Measurements from ENCODE around the gene MYOCD.

Gene MYOCD

GRCh38 chr17:12644623-12645022 is 21.1 kb upstream of the MYOCD start:
- DNase-seq: no peak

GRCh38 chr17:12646761-12647422 is 18.8 kb upstream of the MYOCD start:
- DNase-seq: no peak

- no peak for DNase-seq
These were observed 17.2 kb upstream of the MYOCD start for GRCh38 chr17:12648498-12648897.

GRCh38 chr17:12655936-12656335 is 9.8 kb upstream of the MYOCD start:
- DNase-seq: no peak

- no peak for DNase-seq
These were observed 9.3 kb upstream of the MYOCD start for GRCh38 chr17:12656354-12656753.

- DNase-seq: no peak
These were observed 6.2 kb upstream of the MYOCD start for GRCh38 chr17:12659500-12659899.

- no peak for DNase-seq
These were observed 1.4 kb upstream of the MYOCD start for GRCh38 chr17:12664252-12664651.

GRCh38 chr17:12664894-12665262 is 812 bp upstream of the MYOCD start:
- DNase-seq: no peak

- no peak for DNase-seq
These were observed 1.0 kb downstream of the MYOCD start for GRCh38 chr17:12666718-12667117.

GRCh38 chr17:12667299-12667958 is 1.7 kb downstream of the MYOCD start:
- no peak for DNase-seq

- DNase-seq: no peak
These were observed 6.2 kb downstream of the MYOCD start for GRCh38 chr17:12671906-12672305.

GRCh38 chr17:12672947-12673346 is 7.3 kb downstream of the MYOCD start:
- no peak for DNase-seq

GRCh38 chr17:12673788-12674187 is 8.1 kb downstream of the MYOCD start:
- no peak for DNase-seq

GRCh38 chr17:12680407-12680897 is 14.8 kb downstream of the MYOCD start:
- DNase-seq: no peak

GRCh38 chr17:12680993-12681392 is 15.3 kb downstream of the MYOCD start:
- DNase-seq: no peak

- DNase-seq: no peak
These were observed 17.6 kb downstream of the MYOCD start for GRCh38 chr17:12683299-12683698.

- no peak for DNase-seq
These were observed 20.8 kb downstream of the MYOCD start for GRCh38 chr17:12686486-12686885.

GRCh38 chr17:12688382-12688781 is 22.7 kb downstream of the MYOCD start:
- no peak for DNase-seq

GRCh38 chr17:12691173-12691572 is 25.5 kb downstream of the MYOCD start:
- no peak for DNase-seq

GRCh38 chr17:12693640-12694039 is 27.9 kb downstream of the MYOCD start:
- DNase-seq: no peak

- no peak for DNase-seq
These were observed 40.4 kb downstream of the MYOCD start for GRCh38 chr17:12706070-12706469.

- DNase-seq: no peak
These were observed 43.4 kb downstream of the MYOCD start for GRCh38 chr17:12709063-12709462.

- DNase-seq: no peak
These were observed 46.7 kb downstream of the MYOCD start for GRCh38 chr17:12712415-12712814.

GRCh38 chr17:12712941-12713340 is 47.3 kb downstream of the MYOCD start:
- no peak for DNase-seq

- DNase-seq: no peak
These were observed 54.3 kb downstream of the MYOCD start for GRCh38 chr17:12719948-12720347.

All from NCI-H187 (cell line).